GM21360 (cell line): ENCODE data around the gene PRR33.
"Not testable (repeated sequence)": the region's sequence is repeated elsewhere in the genome, so short reads cannot be mapped to it uniquely, and the experiment has no call there.

ENCODE experiments used
- ATAC-seq: cut with Tn5 transposase; IDR thresholded peaks from one replicate; pipeline ENCODE4 v1.9.1; 2021; ENCODE audit warnings: mild to moderate bottlenecking, moderate library complexity; ENCODE audit not compliant: unreplicated experiment

Gene PRR33

DNA sequence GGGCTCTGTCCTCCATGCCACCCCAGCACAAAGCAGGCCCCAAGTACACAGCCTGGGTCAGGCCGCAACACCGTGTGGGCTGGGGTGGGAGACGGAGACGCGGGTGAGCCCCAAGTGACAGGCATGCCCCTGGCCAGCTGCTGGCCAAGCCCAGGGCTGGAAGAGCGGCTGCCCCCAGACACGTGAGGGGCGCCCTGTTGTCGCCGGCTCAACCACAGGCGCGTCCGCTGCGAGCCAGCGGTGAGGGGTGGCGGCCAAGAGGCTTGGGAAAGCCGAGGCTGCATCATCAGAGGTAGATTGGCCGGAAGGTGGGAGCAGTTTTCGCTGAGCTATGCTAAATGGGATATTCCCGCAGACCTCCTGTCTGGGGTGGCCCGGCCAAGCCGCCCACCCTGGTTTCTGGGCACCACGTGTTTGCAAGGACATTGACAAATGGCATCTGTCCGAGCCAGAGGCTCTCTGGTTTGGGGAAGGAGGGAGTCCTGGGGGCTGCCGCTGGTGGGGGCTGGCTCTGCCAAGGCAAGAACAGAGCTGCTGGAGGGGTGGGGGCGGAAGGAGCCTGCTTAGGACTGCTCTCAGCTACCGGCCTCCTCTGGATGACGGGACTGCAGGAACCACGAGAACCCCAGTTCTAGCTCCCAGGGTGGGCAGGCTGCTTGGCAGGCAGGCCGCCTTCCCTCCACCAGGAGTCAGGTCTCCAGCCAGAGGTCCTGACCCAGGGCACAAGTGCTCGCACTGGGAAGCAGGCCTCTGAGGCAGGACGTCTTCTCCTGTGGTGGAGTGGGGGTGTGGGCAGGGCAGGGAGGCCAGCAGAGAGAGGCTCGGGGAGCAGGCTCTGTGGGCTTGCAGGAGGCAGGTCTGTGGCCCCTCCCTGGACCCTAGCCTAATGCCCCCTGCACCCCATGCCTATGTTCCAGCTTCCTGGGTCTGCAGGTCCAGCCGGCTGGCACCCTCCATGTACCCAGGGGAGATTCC is 552 bp downstream of the PRR33 start:
- no peak for ATAC-seq

DNA sequence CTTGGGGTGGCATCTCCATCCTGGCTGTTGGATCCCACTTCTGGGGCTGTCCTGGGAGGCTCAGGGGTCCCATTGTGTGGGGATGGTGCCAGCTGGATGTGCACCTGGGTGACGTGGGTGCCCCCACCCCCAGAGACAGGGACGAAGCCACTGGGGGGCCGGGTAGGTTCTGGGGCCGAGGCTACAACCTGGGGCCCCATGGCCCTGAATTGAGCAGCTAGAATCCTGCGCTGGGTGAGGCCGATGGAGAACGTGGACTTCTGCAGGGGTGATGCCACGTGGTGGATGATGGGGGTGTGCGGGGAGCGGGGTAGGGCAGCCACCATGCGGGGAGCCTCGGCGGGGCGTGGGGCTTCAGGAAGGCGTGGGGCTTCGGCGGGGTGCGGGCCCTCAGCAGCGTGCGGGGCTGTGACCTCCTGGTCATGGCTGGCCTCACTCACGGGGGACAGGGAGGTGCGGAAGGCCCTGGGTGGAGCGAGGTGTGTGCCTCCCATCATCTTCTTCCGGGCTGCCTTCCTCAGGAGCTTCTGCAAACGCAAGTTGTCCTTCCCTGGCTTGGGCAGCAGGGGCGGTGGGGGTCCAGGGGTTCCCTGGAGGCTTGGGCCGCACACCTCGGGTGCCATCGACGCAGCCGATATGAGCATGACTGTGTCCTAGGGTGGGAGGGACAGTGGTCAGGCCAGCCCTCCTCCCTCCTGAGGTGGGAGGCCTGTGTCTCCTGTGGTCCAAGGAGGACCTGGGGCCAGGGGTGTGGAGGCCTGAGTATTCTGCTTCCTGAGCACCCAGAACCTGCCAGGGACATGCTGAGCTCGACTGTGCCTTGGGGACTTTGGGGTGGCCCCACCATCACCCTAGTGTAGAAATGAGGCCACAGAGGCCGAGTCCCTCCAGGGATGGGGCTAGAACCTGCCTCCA is 1.5 kb downstream of the PRR33 start:
- ATAC-seq, result no peak

DNA sequence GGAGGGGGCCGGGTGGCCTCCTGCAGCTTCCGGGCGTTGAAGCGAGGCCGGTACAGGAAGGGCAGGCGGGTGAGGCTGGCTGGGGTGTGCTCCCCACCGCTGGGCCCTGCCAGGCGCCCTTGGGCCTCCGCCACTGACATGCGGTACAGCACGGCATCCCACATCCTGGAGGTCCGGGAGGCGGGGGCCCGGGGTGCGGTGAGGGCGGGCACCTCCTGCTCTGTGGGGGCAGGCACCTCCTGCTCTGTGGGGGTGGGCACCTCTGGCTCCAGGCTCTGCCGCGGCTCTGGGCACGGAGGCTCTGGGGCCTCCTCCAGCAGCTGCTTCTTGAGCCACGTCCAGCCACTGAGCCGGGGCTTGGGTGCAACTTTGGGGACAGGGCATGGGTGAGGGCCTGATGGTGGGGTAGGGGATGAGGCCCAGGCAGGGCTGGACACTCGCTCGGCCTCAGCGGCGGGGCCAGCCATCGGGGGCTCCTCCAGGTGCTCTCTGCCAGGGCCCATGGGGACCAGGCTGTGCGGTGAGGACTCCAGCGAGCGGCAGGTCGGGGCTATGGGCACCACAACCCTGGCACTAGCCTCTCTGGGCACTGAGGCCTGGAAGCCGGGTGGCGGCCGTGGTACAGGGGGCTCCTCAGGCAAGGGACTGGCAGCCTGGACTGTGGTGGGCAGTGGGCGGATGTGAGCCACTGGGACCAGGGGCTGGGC is 2.3 kb downstream of the PRR33 start:
- no peak for ATAC-seq

DNA sequence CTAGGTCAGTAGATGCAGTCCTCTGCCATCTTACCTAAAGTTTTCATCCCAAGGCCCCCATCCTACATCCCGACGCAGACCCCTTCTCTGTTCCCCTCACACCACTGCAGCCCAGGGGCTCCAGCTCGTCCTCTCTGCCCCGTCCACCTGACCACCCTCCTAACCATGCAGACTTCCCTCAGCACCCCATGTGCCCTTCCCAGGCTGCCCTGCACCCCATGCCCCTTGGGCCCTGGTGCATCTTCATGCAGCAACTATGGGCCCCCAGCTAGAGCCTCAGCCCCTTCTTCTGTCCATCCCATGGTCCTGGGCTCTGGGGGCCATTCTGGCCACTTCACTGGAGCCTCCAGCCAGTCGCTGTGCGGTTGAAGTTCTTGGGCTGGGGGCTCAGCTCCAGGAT is 2.9 kb downstream of the PRR33 start:
- ATAC-seq, result no peak

DNA sequence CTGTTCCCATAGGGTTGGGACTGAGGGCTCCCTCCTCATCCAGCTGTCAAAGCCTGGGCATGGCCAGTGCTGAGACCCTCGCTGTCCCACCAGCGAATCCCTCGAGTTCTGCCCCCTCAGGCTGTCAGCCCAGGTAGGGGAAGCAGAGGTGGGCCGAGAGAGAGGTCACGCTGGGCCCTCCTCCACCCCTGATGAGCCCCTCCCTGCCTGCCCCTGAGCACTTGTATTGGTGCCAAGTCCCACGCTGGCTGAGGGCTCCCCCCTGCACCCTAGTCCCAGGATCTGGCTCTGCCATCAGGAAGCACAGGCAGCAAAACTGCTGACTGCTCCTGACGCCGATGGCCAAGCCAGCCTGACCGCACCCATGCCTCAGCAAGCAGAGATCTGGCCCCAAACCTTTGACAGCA is 3.3 kb downstream of the PRR33 start:
- ATAC-seq, result no peak

DNA sequence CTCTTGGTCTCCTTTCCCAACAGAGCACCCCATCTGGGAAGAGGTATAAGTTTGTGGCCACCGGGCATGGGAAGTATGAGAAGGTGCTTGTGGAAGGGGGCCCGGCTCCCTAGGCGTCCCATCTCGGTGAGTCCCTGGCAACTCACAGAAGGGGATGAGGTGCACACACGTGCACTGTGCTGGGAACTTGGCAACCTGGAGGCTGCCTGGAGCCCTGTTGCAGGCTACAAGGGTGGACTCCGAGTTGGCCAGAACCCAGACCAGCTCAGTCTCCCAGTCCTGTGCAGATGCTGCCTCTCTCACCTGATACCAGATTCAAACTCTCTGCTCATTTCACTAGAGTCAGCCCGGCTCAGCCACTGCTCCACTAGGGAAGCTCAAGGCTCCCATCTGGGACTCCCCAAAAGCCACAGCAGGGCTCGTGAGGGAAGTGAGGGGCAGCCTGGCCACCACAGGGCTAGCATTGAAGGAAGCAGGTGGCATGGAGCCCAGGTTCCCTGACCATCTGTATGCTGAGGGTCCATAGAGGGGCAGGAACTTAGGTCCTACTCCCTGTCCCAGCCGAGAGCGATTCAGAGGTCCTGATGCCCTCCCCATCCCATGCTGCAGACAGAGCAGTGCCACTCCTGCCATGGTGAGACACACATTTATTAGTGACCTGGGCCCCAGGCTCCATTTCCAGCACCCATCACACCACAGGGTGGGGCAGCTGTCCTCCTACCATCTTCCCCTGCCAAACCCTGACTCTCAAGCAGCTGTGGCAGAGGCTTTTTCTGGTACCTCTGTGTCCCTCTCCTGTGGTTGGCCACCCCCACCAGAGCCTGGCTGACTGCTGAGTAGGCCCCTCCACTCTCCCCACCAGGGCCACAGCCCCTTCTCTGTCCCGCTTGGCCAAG is 4.0 kb downstream of the PRR33 start:
- no peak for ATAC-seq

DNA sequence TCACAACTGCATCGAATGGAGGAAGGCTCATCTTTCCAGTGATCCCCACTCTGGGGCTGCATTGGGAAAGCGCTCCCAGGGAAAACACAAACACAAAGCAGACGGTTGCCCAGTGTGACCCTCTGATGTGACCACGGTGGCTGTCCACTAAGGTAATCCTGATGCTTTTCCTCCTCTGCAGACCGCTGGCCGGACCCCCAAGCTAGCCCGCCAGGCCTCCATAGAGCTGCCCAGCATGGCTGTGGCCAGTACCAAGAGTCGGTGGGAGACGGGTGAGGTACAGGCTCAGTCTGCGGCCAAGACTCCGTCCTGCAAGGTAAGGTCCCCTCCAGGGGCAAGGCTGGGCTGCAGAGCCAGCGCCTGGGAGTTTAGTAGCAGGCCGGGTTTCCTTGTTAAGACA is 5.1 kb downstream of the PRR33 start:
- ATAC-seq, result not testable (repeated sequence)

DNA sequence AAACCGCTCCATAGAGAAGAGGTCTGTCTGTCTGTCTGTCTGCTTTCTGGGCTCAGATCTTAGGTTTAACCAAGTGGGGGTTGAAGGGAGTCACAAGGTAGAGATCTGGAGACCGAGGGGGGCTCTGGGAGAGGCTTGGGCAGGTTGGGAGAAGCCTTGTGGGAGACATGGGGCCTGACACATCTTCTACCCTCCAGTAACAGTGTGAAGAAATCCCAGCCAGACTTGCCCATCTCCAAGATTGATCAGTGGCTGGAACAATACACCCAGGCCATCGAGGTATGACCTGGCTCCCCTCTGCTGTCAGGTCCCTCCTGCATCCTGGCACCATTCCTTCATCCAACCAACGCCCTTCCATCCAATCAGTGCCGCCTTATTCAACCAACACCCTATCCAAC is 7.4 kb downstream of the PRR33 start:
- no peak for ATAC-seq

DNA sequence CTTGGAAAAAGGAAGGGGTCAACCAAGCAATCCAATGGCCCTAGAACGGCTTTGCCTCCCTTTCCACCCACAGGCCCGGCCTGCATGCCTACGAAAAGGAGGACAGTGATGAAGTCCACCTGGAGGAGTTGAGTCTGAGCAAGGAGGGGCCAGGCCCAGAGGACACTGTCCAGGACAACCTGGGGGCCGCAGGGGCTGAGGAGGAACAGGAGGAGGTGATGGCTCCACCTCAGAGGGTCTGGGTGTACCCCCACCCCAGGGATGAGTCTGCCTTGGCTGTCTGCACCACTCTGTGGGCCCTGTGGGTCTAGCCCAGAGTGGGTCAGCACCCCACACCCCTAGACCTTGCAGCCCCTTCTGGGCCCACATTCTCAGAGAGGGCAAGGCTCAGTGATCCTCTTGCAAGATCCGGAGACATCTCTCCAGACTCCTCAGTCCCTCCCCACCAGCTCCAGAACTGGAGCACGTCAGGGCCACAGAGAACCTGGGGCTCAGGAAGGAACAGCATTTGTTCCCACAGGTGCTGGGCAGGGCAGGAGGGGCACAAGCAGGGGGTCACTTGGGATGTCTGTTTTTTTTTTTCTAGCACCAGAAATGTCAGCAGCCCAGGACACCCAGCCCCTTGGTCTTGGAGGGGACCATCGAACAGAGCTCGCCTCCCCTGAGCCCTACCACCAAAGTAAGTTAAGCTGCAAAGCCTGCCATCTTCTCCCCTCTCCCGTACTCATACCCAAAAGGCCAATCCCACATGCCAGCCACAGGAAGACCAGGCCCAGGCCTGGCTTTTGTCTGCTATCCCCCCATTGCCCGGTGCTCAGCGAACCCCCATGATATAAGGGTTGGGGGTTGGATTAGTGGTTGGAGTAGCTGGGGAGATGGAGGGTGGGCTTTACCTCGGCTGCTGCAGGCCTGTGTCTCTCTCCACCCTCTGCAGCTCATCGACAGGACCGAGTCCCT is 8.1 kb downstream of the PRR33 start:
- no peak for ATAC-seq

DNA sequence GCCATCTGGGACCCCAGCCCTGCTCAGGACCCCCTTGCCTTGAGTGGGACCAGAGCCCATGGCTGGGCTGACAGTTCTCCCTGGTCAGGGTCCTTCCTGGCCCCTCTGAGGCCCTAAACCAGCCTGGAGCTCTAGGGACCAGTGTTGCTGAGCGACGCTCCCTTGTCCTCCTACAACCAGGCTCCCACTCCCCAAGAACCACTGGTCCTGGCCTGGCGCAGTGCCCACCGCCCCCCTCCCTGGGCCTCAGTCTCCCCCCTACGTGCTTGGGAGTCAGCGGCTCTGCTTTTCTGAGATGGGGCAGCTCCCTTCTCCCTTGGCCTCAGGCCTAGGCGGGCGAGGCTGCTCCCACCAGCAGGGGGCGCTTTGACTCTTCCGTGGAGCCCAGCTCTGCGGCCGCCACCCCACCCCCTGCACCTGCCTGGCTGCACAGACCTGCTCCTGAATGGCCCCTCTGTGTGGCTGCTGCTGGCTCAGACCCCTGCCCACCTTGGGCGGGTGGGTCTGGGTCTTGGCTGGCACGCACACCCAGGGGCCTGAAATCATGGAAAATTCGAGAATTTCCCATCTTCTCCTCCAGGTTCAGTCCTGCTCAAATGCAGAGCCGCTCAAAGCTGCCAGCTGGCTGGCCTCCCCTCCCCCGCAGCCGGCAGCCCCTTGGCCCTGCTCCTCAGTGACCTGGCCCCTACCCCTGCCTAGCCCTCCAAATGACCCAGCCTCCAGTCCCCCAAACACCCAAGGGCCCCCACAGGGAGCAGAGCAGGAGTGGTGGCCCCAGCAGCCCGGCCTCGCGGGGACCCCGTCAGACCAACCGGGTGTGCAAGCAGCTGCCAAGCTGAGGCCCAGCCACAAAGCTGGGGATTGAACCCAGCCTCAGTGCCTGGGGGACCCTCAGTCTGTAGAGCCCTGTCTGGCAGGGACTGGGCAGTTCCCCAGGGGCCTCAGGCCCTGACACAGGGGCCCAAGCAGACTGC is 9.1 kb downstream of the PRR33 start:
- ATAC-seq, result no peak

DNA sequence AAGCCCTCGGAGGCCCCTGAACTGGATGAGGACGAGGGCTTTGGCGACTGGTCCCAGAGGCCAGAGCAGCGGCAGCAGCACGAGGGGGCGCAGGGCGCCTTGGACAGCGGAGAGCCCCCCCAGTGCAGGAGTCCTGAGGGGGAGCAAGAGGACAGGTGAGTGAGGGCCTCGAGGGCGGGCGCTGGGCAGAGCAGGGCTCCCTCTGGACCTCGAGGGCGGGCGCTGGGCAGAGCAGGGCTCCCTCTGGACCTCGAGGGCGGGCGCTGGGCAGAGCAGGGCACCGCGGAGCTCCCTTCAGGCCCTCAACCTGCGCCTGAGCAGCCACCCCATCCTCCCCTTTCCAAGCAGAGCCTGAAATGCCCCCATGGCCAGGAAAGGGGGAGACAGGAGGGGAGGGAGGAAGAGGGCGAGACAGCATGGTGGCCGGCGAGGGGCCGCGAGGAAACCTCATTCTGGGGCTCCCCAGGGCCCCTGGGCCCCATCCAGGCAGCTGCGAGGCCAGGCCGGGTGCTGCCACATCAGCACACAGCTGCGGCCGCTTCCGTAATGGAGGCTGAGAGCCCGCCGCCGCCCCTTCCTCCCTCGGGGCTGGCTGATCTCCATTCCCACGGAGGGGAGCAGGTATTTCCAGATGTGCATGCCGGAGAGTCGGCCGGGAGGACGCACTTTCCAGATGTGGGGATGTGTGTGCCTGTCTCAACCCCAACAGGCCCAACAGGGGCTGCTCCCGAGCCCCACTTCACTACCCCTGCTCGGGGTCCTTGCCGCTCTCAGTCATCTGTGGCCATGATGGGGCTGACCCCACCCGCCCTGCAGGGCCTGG is 10.0 kb downstream of the PRR33 start:
- no peak for ATAC-seq

DNA sequence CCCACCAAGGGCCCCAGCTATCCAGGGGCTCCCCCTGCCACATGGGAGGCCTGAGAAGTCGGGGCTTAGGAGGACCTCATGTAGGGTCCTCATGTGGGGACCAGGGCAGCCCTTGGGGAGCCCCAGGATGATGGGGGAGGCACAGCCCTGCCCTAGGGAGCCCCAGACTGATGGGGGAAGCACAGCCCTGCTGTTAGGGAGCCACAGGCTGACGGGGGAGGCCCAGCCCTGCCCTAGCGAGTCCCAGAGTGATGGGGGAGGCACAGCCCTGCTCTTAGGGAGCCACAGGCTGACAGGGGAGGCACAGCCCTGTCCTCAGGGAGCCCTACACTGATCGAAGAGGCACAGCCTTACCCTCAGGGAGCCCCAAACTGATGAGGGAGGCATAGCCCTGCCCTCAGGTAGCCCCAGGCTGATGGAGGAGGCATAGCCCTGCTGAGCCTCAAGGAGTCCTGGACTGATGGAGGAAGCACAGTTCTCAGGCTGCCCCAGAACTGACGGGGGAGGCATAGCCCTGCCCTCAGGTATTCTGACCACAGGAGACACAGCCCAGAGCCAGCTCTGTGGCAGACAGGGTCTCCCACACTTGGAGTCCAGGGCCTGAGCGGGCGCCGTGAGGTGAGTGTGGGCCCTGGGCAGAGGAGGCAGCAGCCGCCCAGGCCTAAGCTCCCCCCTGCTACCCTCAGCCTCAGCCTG is 10.8 kb downstream of the PRR33 start:
- no peak for ATAC-seq

DNA sequence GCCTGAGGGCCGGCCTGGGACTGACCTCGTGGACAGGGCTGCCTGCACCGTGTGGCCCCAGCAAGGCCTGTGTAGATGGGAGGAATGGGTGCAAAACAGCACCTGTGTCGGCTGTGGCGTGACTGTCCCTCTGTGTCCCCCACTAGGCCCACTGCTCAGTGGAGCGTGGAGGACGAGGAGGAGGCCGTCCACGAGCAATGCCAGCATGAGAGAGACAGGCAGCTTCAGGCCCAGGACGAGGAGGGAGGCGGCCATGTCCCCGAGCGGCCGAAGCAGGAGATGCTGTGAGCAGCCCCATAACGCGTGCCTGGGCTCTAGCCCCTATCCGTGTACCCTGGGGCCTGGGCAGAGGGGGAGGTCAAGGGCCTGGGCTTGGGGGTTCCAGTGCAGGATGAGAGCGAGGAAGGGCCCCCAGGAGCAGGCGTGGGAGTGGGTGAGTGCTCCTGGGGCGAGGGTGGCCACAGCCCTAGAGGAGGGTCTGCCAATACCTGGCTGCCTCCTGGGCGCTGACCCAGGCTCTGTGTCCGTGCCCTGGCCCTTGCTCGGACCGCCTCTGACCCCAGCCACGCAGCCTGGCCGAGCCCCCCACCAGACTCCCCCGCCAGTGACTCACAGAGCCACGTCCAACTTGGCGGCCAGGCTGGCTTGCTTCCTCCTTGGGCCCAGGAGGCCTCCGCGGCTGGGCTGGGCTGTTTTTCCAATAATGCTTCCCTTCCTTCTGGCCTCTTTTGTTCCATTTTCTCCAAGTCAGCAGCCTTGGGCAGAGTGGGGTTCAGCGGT is 11.6 kb downstream of the PRR33 start:
- ATAC-seq, result no peak

DNA sequence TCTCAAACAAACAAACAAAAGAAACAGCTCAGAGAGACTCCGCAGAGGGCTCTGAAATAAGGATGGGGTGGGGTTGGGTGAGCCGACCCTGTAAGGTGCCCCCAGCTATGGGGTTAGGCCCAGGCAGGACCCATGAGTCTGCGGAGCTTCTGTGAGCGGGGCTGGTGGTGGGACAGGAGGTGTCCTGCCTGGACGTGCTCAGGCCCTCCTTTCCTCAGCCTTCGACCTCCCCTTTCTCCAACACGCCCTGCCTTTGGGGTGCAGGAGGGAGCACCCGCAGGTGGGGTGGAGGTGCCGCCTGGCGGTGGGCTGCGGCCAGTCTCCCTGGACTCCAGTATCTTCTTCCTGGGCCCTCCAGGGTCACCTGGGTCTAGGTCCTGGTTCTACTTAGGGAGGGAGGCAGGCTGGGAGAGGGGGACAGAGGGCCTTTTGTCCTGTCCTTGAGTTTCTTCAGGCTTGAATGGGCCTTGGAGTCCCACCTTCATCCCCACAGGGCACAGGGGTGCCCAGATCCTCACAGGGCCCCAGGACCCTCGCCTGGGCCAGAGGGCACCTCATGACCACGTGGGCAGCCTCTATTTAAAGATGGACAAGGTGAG is 12.3 kb downstream of the PRR33 start:
- ATAC-seq, result no peak
